Fibroblast of pulmonary artery (primary cell): ENCODE data around the gene ADAM10.

Experiments used
- DNase-seq: peaks from one replicate; pipeline ENCODE4 v3.0.0-alpha.2; 2010; ENCODE audit warnings: low read depth
- H3K4me3 ChIP-seq: replicated peaks from 2 replicates; pipeline ENCODE4 v1.5.1; 2011; ENCODE audit warnings: low read depth, mild to moderate bottlenecking, control low read depth, low read length, moderate library complexity
- CTCF ChIP-seq: IDR thresholded peaks from 2 replicates; pipeline ENCODE4 v1.5.1; 2011; ENCODE audit warnings: mild to moderate bottlenecking, control low read depth, low read length, inconsistent platforms; ENCODE audit errors: missing control alignments

ADAM10 gene

DNA sequence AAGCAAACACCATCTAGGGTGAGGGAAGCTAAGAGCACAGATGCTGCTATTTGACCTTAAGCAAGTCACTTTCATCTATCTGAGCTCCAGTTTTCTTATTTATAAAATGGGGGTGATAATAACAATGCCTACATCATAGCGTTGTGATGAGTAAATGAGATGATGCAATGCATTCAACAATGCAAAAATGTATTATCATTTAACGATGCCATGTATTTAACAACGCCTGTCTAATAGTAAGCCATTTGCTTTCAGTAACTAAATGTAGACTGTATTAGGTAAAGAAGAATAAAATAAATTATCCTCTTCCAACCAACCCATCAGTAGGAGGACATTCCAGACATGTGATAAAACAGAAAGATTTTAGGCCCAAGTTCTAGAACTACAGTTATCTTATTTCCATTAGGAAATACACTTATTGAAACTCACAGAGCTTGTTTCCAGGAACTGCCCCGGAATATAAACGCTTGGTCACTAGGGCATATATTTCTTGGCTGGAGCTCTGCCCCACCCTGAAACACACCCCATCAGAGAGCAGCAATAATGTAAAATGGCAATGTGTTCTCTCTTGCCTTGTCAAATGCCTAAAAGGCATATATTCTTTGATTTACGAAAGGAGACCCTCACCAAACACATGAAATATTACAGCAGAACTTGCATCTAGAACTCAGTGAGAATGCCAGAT, 189.5 kb downstream of the ADAM10 start:
- DNase-seq: no peak
- H3K4me3 ChIP-seq: no peak overlapping the region
- TF ChIP-seq CTCF: no peak

GRCh38 chr15:58558777-58559176, 190.7 kb downstream of the ADAM10 start:
- DNase-seq: no peak
- TF ChIP-seq CTCF: no peak

DNA sequence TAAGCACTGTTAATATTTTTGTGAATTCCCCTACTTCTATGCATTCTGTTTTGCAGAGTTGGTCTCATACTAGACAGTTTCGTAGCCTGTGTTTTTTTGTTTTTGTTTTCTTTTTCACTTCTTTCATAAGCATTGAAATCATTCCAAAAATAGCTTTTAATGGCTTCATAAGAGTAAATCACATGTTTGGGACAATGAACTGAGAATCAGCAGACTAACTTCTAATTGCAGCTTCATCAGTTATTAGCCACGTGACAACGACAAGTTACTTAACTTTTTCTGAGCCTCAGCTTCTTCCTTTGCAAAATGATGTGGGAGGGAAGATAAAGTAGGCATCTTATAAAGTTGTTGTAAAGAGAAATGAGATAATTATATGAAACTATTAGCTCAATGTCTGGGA, 193.0 kb downstream of the ADAM10 start:
- no peak for DNase-seq
- no peak overlapping the region for H3K4me3 ChIP-seq
- no peak for TF ChIP-seq CTCF

More at GRCh38 chr15:58558777-58559176, 190.7 kb downstream of the ADAM10 start:
- H3K4me3 ChIP-seq: no peak overlapping the region

GRCh38 chr15:58556028-58556361, 193.5 kb downstream of the ADAM10 start:
- no peak for DNase-seq
- no peak overlapping the region for H3K4me3 ChIP-seq
- no peak for TF ChIP-seq CTCF

DNA sequence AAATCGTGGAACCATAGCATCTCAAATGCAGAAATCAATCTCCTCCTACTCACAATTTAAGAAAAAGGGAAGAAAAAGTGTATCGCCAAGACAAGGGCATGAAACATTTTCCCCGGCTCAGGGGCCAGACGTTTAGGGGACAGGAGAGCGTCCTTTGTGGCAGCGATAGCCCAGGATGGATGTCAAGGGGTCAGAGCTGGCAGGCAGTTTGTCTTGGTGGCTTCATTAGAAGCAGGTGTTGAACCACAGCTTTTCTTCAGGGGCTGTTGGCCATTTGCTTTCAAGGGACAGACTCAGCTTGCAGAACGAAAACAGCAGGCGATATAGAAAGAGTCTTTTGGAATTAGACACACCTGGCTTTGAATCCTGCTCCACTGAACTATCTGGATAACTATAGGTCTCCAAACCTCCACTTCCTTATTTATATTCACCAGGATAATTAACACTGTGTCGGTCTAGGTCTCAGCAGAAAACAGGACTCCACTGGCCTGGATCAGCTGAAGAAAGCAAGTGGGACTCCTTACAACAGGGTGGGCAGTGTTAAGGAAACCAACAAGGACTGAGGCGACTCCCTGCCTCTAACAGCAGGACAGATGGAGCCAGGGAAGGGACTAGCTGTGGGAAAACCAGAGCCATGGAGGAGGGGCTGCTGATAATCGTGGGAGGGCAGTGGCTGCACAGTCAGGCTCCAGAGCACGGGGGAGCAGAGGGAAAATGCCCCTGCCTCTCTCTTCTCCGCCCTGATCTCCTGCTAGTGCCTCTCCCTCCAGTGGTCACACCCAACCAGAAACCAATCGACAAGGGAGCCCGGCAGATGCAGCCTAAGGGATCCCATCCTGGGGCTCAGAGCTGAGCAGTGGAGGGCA, 194.1 kb downstream of the ADAM10 start:
- TF ChIP-seq CTCF: peak; percentile 2
- H3K4me3 ChIP-seq: no peak overlapping the region
- DNase-seq: no peak

GRCh38 chr15:58554758-58555157, 194.7 kb downstream of the ADAM10 start:
- no peak for DNase-seq
- TF ChIP-seq CTCF: no peak
- no peak overlapping the region for H3K4me3 ChIP-seq
